ENCODE data around the gene PRKCE.

Gene PRKCE

GRCh38 chr2:45981384-45981930, 330.0 kb downstream of the PRKCE start:
- DNase-seq (ENCODE audit: low read depth in 2 of 2, low spot score in 1 of 2): no peak

- DNase-seq (ENCODE audit: low read depth in 2 of 2, low spot score in 1 of 2): no peak
Measured at GRCh38 chr2:45982096-45982495, 330.6 kb downstream of the PRKCE start.

- no peak for DNase-seq (ENCODE audit: low read depth in 2 of 2, low spot score in 1 of 2)
Measured at GRCh38 chr2:45983213-45983612, 331.7 kb downstream of the PRKCE start.

GRCh38 chr2:45984366-45984765, 332.9 kb downstream of the PRKCE start:
- DNase-seq (ENCODE audit: low read depth in 2 of 2, low spot score in 1 of 2): no peak

GRCh38 chr2:45984896-45985473, 333.5 kb downstream of the PRKCE start:
- no peak for DNase-seq (ENCODE audit: low read depth in 2 of 2, low spot score in 1 of 2)

GRCh38 chr2:45986509-45986908, 335.0 kb downstream of the PRKCE start:
- no peak for DNase-seq (ENCODE audit: low read depth in 2 of 2, low spot score in 1 of 2)

GRCh38 chr2:45987856-45988255, 336.4 kb downstream of the PRKCE start:
- no peak for DNase-seq (ENCODE audit: low read depth in 2 of 2, low spot score in 1 of 2)

GRCh38 chr2:45988879-45989278, 337.4 kb downstream of the PRKCE start:
- no peak for DNase-seq (ENCODE audit: low read depth in 2 of 2, low spot score in 1 of 2)

GRCh38 chr2:45990131-45990530, 338.7 kb downstream of the PRKCE start:
- DNase-seq (ENCODE audit: low read depth in 2 of 2, low spot score in 1 of 2): no peak

GRCh38 chr2:45992021-45992740, 340.7 kb downstream of the PRKCE start:
- DNase-seq (ENCODE audit: low read depth in 2 of 2, low spot score in 1 of 2): no peak

GRCh38 chr2:45992741-45993475, 341.4 kb downstream of the PRKCE start:
- DNase-seq (ENCODE audit: low read depth in 2 of 2, low spot score in 1 of 2): no peak

- peak; percentile 7 to 10 for DNase-seq (ENCODE audit: low read depth in 2 of 2, low spot score in 1 of 2)
Measured at GRCh38 chr2:45993476-45993991, 342.1 kb downstream of the PRKCE start.

GRCh38 chr2:45994060-45994459, 342.6 kb downstream of the PRKCE start:
- DNase-seq (ENCODE audit: low read depth in 2 of 2, low spot score in 1 of 2): no peak

- no peak for DNase-seq (ENCODE audit: low read depth in 2 of 2, low spot score in 1 of 2)
Measured at GRCh38 chr2:46000660-46001059, 349.2 kb downstream of the PRKCE start.

- no peak for DNase-seq (ENCODE audit: low read depth in 2 of 2, low spot score in 1 of 2)
Measured at GRCh38 chr2:46001290-46001689, 349.8 kb downstream of the PRKCE start.

- no peak for DNase-seq (ENCODE audit: low read depth in 2 of 2, low spot score in 1 of 2)
Measured at GRCh38 chr2:46001741-46002506, 350.4 kb downstream of the PRKCE start.

GRCh38 chr2:46002507-46002883, 351.0 kb downstream of the PRKCE start:
- DNase-seq (ENCODE audit: low read depth in 2 of 2, low spot score in 1 of 2): no peak

GRCh38 chr2:46002947-46003346, 351.5 kb downstream of the PRKCE start:
- DNase-seq (ENCODE audit: low read depth in 2 of 2, low spot score in 1 of 2): no peak

GRCh38 chr2:46003903-46004473, 352.5 kb downstream of the PRKCE start:
- DNase-seq (ENCODE audit: low read depth in 2 of 2, low spot score in 1 of 2): no peak

- no peak for DNase-seq (ENCODE audit: low read depth in 2 of 2, low spot score in 1 of 2)
Measured at GRCh38 chr2:46006473-46007025, 355.1 kb downstream of the PRKCE start.

All from stimulated activated CD8-positive, alpha-beta memory T cell treated with anti-CD3 and anti-CD28 coated beads, Interleukin-4, amount 100 ng/mL, for 4 hours (primary cell).